Skeletal muscle tissue (tissue), 4 donors: Measurements from ENCODE around the gene CARD9. TPM values are rescaled to one million over a fixed set of nuclear protein-coding genes. Genes with fewer than 3 reads are reported as not detected.

Source experiments
- H3K27ac ChIP-seq: one replicate; pipeline ENCODE4 v1.7.0; 2013; ENCODE audit warnings: mild to moderate bottlenecking, low read depth, low read length, inconsistent platforms
- H3K27me3 ChIP-seq, 3 donors: one replicate each; pipeline ENCODE4 v1.7.0; 2013; ENCODE audit warnings: low read length in 3 of 3; ENCODE audit not compliant: control insufficient read depth in 3 of 3, insufficient read depth in 3 of 3
- H3K36me3 ChIP-seq, 3 donors: one replicate each; pipeline ENCODE4 v1.7.0; 2013; ENCODE audit warnings: low read length in 3 of 3; ENCODE audit not compliant: control insufficient read depth in 3 of 3, insufficient read depth in 3 of 3
- H3K4me1 ChIP-seq, 3 donors: one replicate each; pipeline ENCODE4 v1.7.0; 2013; ENCODE audit warnings: low read length in 3 of 3, mild to moderate bottlenecking in 3 of 3; ENCODE audit not compliant: control insufficient read depth in 3 of 3, insufficient read depth in 3 of 3
- H3K4me3 ChIP-seq, 3 donors: one replicate each; pipeline ENCODE4 v1.7.0; 2013; ENCODE audit warnings: low read length in 3 of 3
- H3K9ac ChIP-seq, 3 donors: one replicate each; pipeline ENCODE4 v1.7.0; 2013; ENCODE audit warnings: low read length in 3 of 3, mild to moderate bottlenecking in 3 of 3, moderate library complexity in 2 of 3, low read depth in 1 of 3
- H3K9me3 ChIP-seq, 3 donors: one replicate each; pipeline ENCODE4 v1.7.0; 2013; ENCODE audit warnings: low read length in 3 of 3; ENCODE audit not compliant: control insufficient read depth in 3 of 3
- total RNA-seq: library from RNA; depleted of rRNA; stranded (reverse); fragments of >200 nt; gene quantifications from one replicate; pipeline ENCODE4 v1.2.3, GENCODE V29; 2014
- donor health status: Osteomylitis.

Gene CARD9, protein sequence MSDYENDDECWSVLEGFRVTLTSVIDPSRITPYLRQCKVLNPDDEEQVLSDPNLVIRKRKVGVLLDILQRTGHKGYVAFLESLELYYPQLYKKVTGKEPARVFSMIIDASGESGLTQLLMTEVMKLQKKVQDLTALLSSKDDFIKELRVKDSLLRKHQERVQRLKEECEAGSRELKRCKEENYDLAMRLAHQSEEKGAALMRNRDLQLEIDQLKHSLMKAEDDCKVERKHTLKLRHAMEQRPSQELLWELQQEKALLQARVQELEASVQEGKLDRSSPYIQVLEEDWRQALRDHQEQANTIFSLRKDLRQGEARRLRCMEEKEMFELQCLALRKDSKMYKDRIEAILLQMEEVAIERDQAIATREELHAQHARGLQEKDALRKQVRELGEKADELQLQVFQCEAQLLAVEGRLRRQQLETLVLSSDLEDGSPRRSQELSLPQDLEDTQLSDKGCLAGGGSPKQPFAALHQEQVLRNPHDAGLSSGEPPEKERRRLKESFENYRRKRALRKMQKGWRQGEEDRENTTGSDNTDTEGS
- 1.0 TPM for total RNA-seq

DNA sequence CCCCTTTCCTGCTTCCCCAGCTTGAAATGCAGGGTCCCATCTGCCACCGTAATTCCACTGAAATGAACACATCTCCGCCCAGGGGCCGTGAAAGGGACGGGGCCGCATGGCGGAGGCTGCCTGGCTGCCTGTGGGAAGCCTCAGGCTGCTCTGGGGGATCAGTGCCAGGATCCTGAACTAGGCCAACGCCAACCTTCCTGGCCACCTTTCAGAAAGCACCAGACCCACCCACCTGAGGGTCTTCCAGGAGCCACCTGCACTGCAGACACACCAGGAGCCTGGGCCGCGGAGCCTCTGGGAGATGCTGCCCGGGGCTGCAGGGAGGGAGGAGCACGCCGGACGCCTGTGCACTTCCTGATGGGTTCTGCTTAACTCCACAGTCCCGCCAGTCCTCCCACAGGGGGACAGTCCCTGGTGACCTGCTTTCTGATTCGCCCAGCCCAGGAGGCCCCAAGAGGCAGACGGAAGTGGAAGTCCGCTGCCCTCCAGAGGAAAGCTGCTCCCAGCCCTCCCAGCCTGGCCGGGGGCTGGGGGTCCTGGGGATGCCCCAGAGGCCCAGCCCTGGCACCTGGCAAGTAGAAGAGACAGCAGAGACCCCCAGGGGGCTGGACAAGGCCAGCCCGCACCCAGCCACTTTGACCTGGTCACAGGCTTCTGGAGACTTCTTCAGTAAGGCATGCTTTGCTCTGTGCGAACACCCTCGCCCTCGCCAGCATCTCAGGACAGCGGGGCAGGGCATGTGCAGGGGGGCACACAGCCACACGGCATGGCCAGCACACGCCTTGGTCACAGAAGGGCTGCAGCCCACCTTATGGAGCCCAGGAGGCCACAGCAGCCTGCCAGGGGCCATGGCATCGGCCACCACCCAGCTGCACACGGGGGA lies at the start of gene CARD9:
Gene CARD9, minus strand, starts transcription at position 370 of the 883 bp plus-strand sequence. CDS start 1,591 bp downstream, outside the sequence.
- Histone ChIP-seq H3K4me1 (peaks cover 3 to 5% (median 4%) of the 10 kb centered on the region in 3 donors), H3K27me3 (peaks cover 0 to 4% (median 3%) of the 10 kb centered on the region in 3 donors), H3K4me3 (no peak within 1 kb of the TSS), H3K36me3 (peaks cover 0 to 4% (median 4%) of the 10 kb centered on the region in 3 donors), H3K9ac (peak within 1 kb of the TSS in 1 of 3 donors; percentile 10), H3K27ac (no peak within 1 kb of the TSS), H3K9me3 (no peaks in the 10 kb centered on the region)

DNA sequence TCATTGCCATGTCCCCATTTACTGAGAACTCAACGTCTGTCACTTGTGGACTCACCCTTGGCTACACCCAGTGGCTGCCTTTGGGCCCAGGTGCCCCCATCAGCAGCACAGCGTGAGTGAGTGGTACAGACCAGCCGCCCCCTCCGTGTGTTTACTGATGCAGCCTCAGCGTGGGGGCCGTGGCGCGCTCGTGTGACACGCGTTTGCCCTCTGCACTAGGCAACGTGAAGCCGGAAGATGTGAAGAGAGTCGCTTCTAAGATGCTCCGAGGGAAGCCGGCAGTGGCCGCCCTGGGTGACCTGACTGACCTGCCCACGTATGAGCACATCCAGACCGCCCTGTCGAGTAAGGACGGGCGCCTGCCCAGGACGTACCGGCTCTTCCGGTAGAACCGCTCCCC lies 49.4 kb upstream of the CARD9 start:
- Histone ChIP-seq H3K9ac (no peak overlapping the region), H3K4me3 (no peak overlapping the region), H3K36me3 (peaks cover 56 to 67% (median 60%) of the 10 kb centered on the region in 3 donors), H3K27ac (no peak overlapping the region), H3K4me1 (no peaks in the 10 kb centered on the region), H3K9me3 (no peaks in the 10 kb centered on the region), H3K27me3 (no peaks in the 10 kb centered on the region)

DNA sequence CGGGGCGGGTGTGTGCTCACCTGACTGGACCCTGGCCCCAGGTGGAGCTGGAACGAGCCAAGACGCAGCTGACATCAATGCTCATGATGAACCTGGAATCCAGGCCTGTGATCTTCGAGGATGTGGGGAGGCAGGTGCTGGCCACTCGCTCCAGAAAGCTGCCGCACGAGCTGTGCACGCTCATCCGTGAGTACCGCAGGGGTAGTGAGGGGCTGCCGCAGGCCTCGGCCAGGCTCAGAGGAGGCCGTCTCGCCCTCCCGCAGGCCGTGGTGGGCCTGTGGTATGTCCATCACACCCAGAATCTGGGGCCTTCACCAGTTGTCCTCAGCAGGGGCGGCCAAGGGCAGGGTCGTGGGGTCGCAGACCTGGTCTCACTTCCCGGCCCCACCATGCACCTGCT lies 48.3 kb upstream of the CARD9 start:
- no peak overlapping the region for H3K4me3 ChIP-seq
- H3K36me3 ChIP-seq: peaks cover 64 to 76% (median 64%) of the 10 kb centered on the region in 3 donors
- no peak overlapping the region for H3K9ac ChIP-seq

DNA sequence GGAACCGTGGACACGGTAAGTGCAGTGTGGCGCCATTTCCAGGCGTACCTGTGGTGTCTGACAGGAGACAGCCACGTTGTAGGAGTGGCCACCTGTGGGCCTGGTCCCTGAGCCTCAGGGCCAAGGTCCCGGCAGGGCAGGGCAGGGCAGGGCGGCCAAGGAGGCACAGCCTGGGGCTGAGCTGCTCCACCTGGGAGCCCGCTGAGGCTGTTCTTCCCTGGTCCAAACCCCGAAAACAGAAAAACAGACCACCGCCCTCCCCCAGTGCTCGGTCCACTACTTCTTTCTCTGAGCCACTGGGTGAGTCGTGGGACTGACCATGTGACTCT lies 45.6 kb upstream of the CARD9 start:
- no peak overlapping the region for H3K9ac ChIP-seq
- no peaks in the 10 kb centered on the region for H3K9me3 ChIP-seq
- peaks cover 80 to 88% (median 81%) of the 10 kb centered on the region in 3 donors for H3K36me3 ChIP-seq
- no peak overlapping the region for H3K27ac ChIP-seq
- H3K4me3 ChIP-seq: no peak overlapping the region
- no peaks in the 10 kb centered on the region for H3K4me1 ChIP-seq
- H3K27me3 ChIP-seq: no peaks in the 10 kb centered on the region

More for the DNA sequence above, 48.3 kb upstream of the CARD9 start:
- no peaks in the 10 kb centered on the region for H3K4me1 ChIP-seq
- H3K27me3 ChIP-seq: no peaks in the 10 kb centered on the region
- no peaks in the 10 kb centered on the region for H3K9me3 ChIP-seq
- no peak overlapping the region for H3K27ac ChIP-seq

DNA sequence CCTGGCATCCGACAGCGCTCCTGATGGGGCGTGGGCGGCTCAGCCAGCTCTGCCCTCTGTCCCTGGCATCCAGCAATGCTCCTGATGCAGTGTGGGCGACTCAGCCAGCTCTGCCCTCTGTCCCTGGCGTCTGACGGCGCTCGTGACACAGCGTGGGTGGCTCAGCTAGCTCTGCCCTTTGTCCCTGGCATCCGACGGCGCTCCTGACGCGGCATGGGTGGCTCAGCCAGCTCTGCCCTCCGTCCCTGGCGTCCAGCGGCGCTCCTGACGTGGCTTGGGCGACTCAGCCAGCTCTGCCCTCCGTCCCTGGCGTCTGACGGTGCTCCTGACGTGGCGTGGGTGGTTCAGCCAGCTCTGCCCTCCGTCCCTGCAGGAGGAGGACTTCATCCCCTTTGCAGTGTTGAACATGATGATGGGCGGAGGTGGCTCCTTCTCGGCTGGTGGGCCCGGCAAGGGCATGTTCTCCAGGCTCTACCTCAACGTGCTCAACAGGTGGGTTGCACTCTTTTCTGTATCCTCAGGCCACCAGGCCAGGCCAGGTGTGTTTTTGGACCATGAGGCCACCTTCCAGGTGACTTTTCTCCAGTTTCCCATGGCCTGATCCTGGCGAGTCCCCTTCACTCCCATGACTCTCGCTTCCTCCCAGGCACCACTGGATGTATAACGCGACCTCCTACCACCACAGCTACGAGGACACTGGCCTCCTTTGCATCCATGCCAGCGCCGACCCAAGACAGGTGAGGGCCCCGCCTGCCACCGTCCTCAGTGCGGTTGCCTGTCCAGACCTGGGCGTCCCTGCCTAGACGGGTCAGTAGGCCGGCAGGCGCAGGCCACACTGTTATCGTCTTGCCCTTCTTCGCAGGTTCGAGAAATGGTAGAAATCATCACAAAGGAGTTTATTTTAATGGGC lies 45.0 kb upstream of the CARD9 start:
- no peak overlapping the region for H3K9ac ChIP-seq
- H3K4me1 ChIP-seq: no peaks in the 10 kb centered on the region
- H3K9me3 ChIP-seq: no peaks in the 10 kb centered on the region
- peaks cover 81 to 90% (median 81%) of the 10 kb centered on the region in 3 donors for H3K36me3 ChIP-seq
- no peak overlapping the region for H3K27ac ChIP-seq
- no peaks in the 10 kb centered on the region for H3K27me3 ChIP-seq
- no peak overlapping the region for H3K4me3 ChIP-seq

DNA sequence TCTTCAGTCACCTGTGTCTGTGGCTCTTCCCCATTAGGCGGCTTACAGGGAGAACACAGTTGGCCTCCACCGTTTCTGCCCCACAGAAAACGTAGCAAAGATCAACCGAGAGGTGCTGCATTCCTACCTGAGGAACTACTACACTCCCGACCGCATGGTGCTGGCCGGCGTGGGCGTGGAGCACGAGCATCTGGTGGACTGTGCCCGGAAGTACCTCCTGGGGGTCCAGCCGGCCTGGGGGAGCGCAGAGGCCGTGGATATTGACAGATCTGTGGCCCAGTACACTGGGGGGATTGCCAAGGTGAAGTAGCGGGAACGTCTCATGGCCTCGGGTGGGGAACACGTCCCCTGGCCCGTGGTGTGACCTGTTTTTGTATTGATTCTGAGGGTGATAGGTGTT lies 43.4 kb upstream of the CARD9 start:
- H3K9ac ChIP-seq: no peak overlapping the region
- peaks cover 73 to 86% (median 74%) of the 10 kb centered on the region in 3 donors for H3K36me3 ChIP-seq
- H3K4me3 ChIP-seq: no peak overlapping the region

DNA sequence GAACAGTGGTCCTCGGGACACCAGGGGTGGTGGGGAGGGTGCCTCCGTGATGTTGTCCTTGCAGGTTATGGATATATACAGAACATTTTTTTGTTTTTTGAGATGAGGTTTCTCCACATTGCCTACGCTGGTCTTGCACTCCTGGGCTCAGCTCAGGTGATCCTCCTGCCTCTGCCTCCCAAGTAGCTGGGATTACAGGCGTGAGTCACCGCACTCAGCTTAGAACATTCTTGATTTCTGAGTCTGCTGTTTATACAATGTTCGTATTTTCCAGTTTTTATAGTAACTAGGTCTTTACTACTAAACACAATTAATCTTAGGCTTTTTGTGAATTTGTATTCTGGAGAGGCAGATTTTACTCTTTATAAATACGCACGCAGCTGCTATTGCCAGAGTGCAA lies 43.0 kb upstream of the CARD9 start:
- Histone ChIP-seq H3K27me3 (no peaks in the 10 kb centered on the region), H3K36me3 (peaks cover 68 to 83% (median 74%) of the 10 kb centered on the region in 3 donors), H3K9ac (no peak overlapping the region), H3K4me3 (no peak overlapping the region), H3K4me1 (peaks cover 5 to 11% (median 7%) of the 10 kb centered on the region in 3 donors), H3K9me3 (no peaks in the 10 kb centered on the region), H3K27ac (no peak overlapping the region)

More for the DNA sequence above, 43.4 kb upstream of the CARD9 start:
- Histone ChIP-seq H3K4me1 (peaks cover under 1 to 7% (median 2%) of the 10 kb centered on the region in 3 donors), H3K9me3 (no peaks in the 10 kb centered on the region), H3K27ac (no peak overlapping the region), H3K27me3 (no peaks in the 10 kb centered on the region)

DNA sequence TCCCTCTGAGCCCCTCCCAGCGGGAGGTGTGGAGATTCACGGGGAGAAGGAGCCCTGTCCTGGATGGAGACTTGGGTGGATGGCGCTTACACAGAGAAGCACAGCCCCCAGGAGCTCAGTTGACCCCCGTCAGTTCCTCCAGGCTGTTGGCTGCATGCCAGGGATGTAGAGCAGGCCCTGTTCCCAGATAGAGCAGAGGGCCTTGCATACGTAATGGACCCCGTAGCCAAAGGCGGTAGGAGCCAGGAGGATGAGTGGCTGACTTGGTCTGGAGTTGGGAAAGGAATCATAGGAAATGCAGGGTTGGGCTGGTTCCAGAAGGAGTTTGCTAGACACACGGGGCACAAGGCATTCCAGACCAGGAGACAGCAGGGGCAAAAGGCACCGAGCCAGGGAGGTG lies 39.5 kb upstream of the CARD9 start:
- H3K36me3 ChIP-seq: peaks cover 47 to 55% (median 50%) of the 10 kb centered on the region in 3 donors
- no peak overlapping the region for H3K27ac ChIP-seq
- no peaks in the 10 kb centered on the region for H3K27me3 ChIP-seq
- H3K9me3 ChIP-seq: no peaks in the 10 kb centered on the region
- H3K9ac ChIP-seq: no peak overlapping the region
- H3K4me3 ChIP-seq: no peak overlapping the region
- H3K4me1 ChIP-seq: peaks cover 18 to 32% (median 19%) of the 10 kb centered on the region in 3 donors

DNA sequence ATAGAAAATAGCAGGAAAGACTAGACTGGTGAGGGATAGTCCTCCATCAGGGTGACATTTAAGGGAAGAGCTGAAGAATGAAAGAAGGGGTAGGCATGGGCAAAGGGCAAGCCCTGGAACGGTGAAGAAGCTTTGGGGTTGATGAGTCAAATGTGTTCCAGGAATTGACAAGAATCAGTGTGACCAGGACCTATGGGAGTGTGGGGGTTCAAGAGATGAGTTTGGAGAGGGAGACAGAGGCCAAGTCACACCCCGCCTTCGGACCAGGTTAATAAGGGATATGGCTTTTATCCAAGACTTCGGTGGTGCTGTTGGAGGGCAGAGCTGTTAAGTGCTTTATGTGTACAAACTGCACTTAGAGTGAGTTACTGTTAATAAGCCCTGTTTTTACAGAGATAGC lies 37.9 kb upstream of the CARD9 start:
- peak overlapping the region; percentile 85 to 95 (median 94) for H3K9ac ChIP-seq
- peaks cover 45 to 54% (median 47%) of the 10 kb centered on the region in 3 donors for H3K36me3 ChIP-seq
- H3K27me3 ChIP-seq: no peaks in the 10 kb centered on the region
- H3K4me3 ChIP-seq: peak overlapping the region; percentile 82 to 91 (median 89)
- peak overlapping the region; percentile 77 for H3K27ac ChIP-seq
- peaks cover 18 to 32% (median 19%) of the 10 kb centered on the region in 3 donors for H3K4me1 ChIP-seq
- H3K9me3 ChIP-seq: no peaks in the 10 kb centered on the region
